Measurements from ENCODE around the gene WDFY2.

Gene WDFY2

DNA sequence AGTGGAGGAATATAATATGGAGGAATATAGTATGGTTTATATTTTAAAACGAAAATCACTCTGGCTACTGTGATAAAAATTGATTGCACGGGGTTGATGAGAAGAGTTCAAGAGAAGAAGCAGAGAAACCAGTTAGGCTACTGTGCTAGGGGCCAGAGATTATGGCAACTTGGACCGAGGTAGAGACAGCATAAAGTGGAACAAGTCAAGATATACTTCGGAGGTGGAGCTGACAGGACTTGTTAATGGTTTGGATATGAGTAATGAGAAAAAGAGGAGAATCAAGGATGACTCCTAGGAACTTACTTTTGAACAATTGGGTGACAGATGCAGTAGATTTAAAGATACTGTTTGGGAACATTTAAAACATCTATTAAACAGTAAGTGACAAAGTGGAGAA, 6.6 kb upstream of the WDFY2 start:
- Histone ChIP-seq H3K36me3 (replicated peaks) (no peaks in the 10 kb centered on the region), H3K27me3 (replicated peaks) (no peaks in the 10 kb centered on the region), H3K4me3 (ENCODE audit: low read depth, low read length) (no peak overlapping the region), H3K27ac (no peak overlapping the region)
- DNase-seq = no peak
- in situ Hi-C loops (cut with HindIII; ENCODE audit: low pct_ligation_motif_present, low sequenced_read_pairs) = no loop called here
- TF ChIP-seq, protein P1, sequence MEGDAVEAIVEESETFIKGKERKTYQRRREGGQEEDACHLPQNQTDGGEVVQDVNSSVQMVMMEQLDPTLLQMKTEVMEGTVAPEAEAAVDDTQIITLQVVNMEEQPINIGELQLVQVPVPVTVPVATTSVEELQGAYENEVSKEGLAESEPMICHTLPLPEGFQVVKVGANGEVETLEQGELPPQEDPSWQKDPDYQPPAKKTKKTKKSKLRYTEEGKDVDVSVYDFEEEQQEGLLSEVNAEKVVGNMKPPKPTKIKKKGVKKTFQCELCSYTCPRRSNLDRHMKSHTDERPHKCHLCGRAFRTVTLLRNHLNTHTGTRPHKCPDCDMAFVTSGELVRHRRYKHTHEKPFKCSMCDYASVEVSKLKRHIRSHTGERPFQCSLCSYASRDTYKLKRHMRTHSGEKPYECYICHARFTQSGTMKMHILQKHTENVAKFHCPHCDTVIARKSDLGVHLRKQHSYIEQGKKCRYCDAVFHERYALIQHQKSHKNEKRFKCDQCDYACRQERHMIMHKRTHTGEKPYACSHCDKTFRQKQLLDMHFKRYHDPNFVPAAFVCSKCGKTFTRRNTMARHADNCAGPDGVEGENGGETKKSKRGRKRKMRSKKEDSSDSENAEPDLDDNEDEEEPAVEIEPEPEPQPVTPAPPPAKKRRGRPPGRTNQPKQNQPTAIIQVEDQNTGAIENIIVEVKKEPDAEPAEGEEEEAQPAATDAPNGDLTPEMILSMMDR (IDR thresholded peaks at IDR 0.05; ENCODE audit: low read depth, low read length, missing control alignments) = no peak

DNA sequence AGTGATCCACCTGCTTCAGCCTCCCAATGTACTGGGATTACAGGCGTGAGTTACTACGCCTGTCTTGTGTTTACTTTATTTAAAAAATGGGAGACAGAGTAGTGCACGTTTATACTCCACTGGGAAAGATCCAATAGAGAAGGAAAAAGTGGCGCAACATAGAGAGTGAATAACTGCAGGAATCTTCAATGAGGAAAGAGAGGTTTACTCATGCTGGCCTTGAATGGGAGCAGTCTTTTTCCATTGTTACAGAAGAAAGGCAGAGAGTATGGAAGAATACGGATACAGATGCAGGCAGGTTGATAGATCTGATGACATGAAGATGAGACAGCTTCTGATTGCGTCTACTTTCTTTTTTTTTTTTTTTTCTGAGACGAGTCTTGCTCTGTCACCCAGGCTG, 4.6 kb upstream of the WDFY2 start:
- in situ Hi-C loops (cut with HindIII; ENCODE audit: low pct_ligation_motif_present, low sequenced_read_pairs) = no loop called here
- TF ChIP-seq, protein P1 (IDR thresholded peaks at IDR 0.05; ENCODE audit: low read depth, low read length, missing control alignments) = no peak
- Histone ChIP-seq H3K36me3 (replicated peaks) (no peaks in the 10 kb centered on the region), H3K27ac (no peak overlapping the region), H3K4me3 (ENCODE audit: low read depth, low read length) (no peak overlapping the region), H3K27me3 (replicated peaks) (no peaks in the 10 kb centered on the region)
- no peak for DNase-seq

DNA sequence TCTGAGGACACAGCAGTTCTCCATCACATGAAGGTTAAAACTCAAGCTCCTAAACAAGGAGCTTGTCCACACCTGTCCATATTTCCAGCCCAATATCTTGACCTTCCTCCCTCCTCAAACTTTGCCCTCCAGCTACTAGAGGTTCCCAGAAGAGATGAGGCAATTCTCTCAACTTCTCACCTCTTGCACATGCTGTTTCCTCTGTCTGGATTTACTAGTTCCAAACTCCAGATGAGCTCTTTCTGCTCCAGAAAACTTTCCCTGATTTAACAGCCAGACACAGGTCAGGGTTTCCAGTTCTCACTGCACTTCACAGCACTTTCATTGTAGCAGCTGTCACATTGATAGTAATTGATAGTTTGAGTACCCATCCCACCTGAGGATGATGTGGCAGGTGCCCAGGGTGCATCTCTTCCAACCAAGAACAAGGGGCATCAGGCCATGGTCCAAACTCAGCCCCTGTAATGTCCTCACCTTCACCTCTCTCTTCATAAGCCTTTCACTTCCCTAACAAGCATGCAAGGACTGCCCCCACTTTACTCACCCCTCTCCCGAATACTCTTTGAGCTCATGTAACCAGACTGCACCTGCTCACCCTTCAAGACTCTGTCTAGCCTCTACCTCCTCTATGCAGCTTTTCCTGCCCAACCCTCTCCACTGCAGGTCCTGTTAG, 3.0 kb upstream of the WDFY2 start:
- Histone ChIP-seq H3K27ac (no peak overlapping the region), H3K4me3 (ENCODE audit: low read depth, low read length) (no peak overlapping the region), H3K36me3 (replicated peaks) (no peaks in the 10 kb centered on the region), H3K27me3 (replicated peaks) (no peaks in the 10 kb centered on the region)
- in situ Hi-C loops (cut with HindIII; ENCODE audit: low pct_ligation_motif_present, low sequenced_read_pairs) = no loop called here
- no peak for DNase-seq
- TF ChIP-seq, protein P1 (IDR thresholded peaks at IDR 0.05; ENCODE audit: low read depth, low read length, missing control alignments) = no peak

DNA sequence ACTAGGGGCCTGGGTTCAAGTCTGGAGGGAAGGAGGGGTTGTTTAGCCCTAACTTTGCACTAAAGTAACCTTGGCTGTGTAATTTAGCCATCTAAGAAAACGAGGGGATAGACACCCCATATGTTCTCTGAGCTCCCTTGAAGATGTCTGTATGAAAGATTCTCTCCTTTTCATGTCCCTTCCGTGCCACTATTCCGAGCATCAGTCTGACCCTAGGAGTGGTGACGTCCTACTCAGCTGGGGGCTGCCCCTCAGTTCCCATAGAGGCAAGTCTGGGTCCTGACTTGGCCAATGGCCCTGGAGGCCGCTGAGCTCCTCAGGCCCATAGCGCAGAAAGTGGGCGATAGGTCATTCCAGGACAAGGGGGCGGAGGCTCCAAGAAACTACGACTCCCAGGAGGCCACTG, 790 bp upstream of the WDFY2 start:
- no peaks in the 10 kb centered on the region for H3K36me3 ChIP-seq (replicated peaks)
- H3K4me3 ChIP-seq (ENCODE audit: low read depth, low read length) = peak overlapping the region; percentile 90
- TF ChIP-seq, protein P1 (IDR thresholded peaks at IDR 0.05; ENCODE audit: low read depth, low read length, missing control alignments) = no peak
- H3K27ac ChIP-seq = peak overlapping the region; percentile 36
- in situ Hi-C loops (cut with HindIII; ENCODE audit: low pct_ligation_motif_present, low sequenced_read_pairs) = no loop called here
- H3K27me3 ChIP-seq (replicated peaks) = no peaks in the 10 kb centered on the region
- DNase-seq = no peak

DNA sequence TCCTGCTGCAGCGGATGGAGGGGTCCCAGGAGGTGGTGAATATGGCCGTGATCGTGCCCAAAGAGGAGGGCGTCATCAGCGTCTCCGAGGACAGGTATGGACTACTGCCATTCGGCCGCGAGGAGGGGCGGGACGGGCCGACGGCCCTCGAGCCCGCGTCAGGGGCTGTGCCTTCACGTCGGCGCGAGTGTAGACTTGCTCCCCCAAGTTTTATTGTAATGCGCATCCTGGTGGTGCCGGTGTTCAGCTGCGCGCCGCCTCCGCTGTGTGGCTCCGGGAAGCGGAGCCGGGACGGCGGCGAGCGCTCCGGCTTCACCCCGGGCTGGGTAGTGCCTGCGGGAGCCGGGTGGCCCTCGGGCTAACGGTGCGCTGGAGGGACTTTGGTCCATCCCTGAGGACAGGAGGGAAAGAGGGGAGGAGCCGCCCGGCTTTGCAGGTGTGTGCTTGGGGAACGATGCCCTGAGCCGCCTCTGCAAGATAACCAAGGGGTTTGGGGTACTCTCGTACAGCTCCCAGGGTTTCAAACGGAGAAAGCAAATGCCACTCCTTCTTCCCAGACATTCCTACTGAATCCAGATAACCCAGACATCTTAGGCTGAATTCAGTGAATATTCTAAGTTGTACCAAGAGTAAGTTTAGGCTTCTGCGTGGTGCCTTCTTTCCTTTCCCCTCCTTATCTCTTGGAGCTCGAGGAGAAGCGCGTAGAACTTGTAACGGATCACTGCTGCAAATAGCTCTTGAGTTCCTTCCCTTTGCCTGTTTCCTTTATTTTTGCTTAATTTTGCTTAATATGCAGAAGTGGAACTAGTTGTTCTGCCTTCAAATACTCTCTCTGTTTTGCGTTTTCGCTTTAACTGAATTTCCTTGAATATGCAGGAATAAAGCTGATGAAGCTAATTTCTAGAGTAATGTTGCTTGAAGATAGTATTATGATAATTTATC, 740 bp downstream of the WDFY2 start:
- Histone ChIP-seq H3K27ac (peak overlapping the region; percentile 82), H3K36me3 (replicated peaks) (no peaks in the 10 kb centered on the region), H3K4me3 (ENCODE audit: low read depth, low read length) (peak overlapping the region; percentile 90), H3K27me3 (replicated peaks) (no peaks in the 10 kb centered on the region)
- in situ Hi-C loops (cut with HindIII; ENCODE audit: low pct_ligation_motif_present, low sequenced_read_pairs) = no loop called here
- peak; percentile 33 for DNase-seq
- TF ChIP-seq, protein P1 (IDR thresholded peaks at IDR 0.05; ENCODE audit: low read depth, low read length, missing control alignments) = peak; percentile 11
